Lower leg skin (tissue), 3 donors: ENCODE results near the gene CTNND2.

Experiments used
- POLR2A ChIP-seq, 2 donors: fragments of 450-650 bp; IDR thresholded peaks; one replicate each; pipeline ENCODE4 v1.6.1; 2016 to 2017; ENCODE audit warnings: antibody characterized with exemption in 2 of 2, mild to moderate bottlenecking in 1 of 2, moderate library complexity in 1 of 2
- TF ChIP-seq, protein P1 (sequence below), 3 donors: fragments of 450-650 bp; IDR thresholded peaks; one replicate each; pipeline ENCODE4 v1.5.1; 2016; ENCODE audit warnings: antibody characterized with exemption in 3 of 3, mild to moderate bottlenecking in 3 of 3, moderate library complexity in 2 of 3

DNA sequence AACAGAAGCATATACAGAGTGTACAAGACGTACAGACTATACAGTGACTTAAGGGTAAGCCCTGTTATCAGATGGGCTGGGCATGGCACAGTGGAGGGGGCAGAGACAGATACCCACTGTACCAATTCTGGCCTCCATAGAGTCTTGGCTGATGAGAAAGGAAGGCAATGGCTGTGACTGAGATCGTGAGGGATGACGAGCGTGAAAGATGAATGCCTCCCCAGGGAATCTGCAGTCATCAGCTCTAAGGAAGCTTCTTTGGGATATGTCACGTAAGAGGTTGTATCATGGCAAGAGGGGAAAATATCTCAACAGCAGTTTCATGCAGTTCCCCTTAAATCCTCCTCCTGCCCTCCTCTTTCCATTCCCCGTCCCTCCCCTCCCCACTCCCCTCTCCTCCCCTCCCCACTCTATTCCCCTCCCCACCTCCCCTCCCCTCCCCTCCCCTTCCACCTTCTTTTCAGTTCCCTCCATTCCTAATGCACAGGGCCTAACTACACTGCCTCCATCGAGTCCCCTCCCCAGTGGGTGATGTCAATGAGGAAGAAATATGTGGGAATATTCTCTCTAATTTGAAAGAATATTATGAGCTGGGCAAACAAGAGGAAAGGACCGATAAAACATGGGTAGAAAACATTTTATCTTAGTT, 916.8 kb downstream of the CTNND2 start:
- TF ChIP-seq, protein P1, sequence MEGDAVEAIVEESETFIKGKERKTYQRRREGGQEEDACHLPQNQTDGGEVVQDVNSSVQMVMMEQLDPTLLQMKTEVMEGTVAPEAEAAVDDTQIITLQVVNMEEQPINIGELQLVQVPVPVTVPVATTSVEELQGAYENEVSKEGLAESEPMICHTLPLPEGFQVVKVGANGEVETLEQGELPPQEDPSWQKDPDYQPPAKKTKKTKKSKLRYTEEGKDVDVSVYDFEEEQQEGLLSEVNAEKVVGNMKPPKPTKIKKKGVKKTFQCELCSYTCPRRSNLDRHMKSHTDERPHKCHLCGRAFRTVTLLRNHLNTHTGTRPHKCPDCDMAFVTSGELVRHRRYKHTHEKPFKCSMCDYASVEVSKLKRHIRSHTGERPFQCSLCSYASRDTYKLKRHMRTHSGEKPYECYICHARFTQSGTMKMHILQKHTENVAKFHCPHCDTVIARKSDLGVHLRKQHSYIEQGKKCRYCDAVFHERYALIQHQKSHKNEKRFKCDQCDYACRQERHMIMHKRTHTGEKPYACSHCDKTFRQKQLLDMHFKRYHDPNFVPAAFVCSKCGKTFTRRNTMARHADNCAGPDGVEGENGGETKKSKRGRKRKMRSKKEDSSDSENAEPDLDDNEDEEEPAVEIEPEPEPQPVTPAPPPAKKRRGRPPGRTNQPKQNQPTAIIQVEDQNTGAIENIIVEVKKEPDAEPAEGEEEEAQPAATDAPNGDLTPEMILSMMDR (IDR thresholded peaks at IDR 0.05): no peak
- TF ChIP-seq POLR2A (IDR thresholded peaks at IDR 0.05): no peak
